ENCODE results near the gene ATP2C1.

ATP2C1 gene

GRCh38 chr3:130950124-130950523, 56.2 kb downstream of the ATP2C1 start:
- H3K4me2 ChIP-seq (ENCODE audit: low read length) = no peak overlapping the region
- H3K4me3 ChIP-seq (ENCODE audit: low read depth, low read length) = no peak overlapping the region
- no peaks in the 10 kb centered on the region for H3K27me3 ChIP-seq (ENCODE audit: control insufficient read depth, insufficient read depth, low read length)
- H2AFZ ChIP-seq = no peak overlapping the region
- no peaks in the 10 kb centered on the region for H3K36me3 ChIP-seq (ENCODE audit: control insufficient read depth, insufficient read depth, low read length)
- H3K9ac ChIP-seq = no peak overlapping the region
- H3K27ac ChIP-seq = no peak overlapping the region
- H3K79me2 ChIP-seq = no peaks in the 10 kb centered on the region
- no peaks in the 10 kb centered on the region for H3K4me1 ChIP-seq
- H3K9me3 ChIP-seq (ENCODE audit: control insufficient read depth, low read length) = no peaks in the 10 kb centered on the region
- TF ChIP-seq, protein P1, sequence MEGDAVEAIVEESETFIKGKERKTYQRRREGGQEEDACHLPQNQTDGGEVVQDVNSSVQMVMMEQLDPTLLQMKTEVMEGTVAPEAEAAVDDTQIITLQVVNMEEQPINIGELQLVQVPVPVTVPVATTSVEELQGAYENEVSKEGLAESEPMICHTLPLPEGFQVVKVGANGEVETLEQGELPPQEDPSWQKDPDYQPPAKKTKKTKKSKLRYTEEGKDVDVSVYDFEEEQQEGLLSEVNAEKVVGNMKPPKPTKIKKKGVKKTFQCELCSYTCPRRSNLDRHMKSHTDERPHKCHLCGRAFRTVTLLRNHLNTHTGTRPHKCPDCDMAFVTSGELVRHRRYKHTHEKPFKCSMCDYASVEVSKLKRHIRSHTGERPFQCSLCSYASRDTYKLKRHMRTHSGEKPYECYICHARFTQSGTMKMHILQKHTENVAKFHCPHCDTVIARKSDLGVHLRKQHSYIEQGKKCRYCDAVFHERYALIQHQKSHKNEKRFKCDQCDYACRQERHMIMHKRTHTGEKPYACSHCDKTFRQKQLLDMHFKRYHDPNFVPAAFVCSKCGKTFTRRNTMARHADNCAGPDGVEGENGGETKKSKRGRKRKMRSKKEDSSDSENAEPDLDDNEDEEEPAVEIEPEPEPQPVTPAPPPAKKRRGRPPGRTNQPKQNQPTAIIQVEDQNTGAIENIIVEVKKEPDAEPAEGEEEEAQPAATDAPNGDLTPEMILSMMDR (IDR thresholded peaks at IDR 0.05) = no peak

DNA sequence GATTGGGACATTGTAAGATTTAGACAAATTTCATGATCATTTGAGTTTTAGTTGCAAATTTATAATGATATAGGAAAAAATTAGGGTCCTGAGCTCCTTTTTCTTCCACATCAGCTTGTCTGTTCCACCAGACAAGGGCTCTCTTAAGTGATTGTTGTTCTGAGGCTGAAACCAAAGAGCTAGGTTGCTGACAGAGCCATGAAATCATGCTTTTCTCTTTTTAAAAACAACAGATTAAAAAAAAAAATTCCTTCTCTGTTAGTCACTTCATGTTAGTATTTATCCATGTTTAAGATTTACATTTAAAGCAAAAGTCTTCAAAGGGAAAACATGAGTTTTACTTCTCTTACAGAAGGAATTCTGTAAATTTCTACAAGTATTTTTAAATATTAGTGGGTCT, 56.8 kb downstream of the ATP2C1 start:
- Histone ChIP-seq H2AFZ (no peak overlapping the region), H3K9ac (no peak overlapping the region), H3K4me2 (ENCODE audit: low read length) (no peak overlapping the region), H3K79me2 (no peaks in the 10 kb centered on the region), H3K4me1 (no peaks in the 10 kb centered on the region), H3K9me3 (ENCODE audit: control insufficient read depth, low read length) (no peaks in the 10 kb centered on the region), H3K27ac (no peak overlapping the region), H3K36me3 (ENCODE audit: control insufficient read depth, insufficient read depth, low read length) (no peaks in the 10 kb centered on the region), H3K4me3 (ENCODE audit: low read depth, low read length) (no peak overlapping the region), H3K27me3 (ENCODE audit: control insufficient read depth, insufficient read depth, low read length) (no peaks in the 10 kb centered on the region)
- TF ChIP-seq, protein P1 (IDR thresholded peaks at IDR 0.05) = no peak

DNA sequence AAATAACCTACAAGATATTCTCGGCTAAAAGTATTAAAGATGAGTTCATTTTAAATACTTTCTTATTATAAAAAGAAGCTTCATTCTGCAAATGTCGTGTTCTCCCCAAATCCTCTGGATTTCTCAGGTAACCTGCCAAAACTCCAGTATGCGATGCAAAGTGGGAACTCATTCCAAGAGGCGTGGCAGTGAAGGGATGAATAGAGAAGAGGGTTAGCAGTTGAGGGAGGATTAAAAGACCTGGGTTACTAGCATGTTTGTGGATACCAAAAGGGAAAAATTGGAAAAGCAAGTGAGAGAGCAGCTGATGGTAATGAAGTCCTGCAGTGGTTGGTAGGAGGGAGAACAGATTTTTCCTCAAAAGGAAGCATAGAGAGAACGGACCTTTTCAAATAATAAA, 61.6 kb downstream of the ATP2C1 start:
- Histone ChIP-seq H2AFZ (no peak overlapping the region), H3K36me3 (ENCODE audit: control insufficient read depth, insufficient read depth, low read length) (no peaks in the 10 kb centered on the region)
- TF ChIP-seq, protein P1 (IDR thresholded peaks at IDR 0.05) = no peak

DNA sequence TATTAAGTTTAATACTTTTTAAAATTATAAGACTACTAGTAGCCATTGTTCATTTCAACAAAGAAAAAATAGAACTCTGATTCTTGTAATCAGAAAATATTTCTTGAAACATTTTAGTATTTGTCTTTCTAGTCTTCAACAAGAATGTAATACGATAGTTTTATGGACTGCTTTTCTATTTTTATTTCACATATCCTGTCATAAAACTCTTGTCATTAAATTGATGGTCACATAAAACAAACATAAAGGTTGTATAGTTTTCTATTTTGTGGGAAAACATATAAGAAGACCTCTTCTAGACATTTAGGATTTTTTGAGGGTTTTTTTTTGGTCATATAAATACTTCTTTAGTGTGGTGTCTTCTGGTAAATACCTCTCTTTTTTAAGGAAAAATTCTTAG, 62.4 kb downstream of the ATP2C1 start:
- H2AFZ ChIP-seq = no peak overlapping the region
- no peak overlapping the region for H3K9ac ChIP-seq
- H3K4me3 ChIP-seq (ENCODE audit: low read depth, low read length) = no peak overlapping the region
- H3K27me3 ChIP-seq (ENCODE audit: control insufficient read depth, insufficient read depth, low read length) = no peaks in the 10 kb centered on the region
- TF ChIP-seq, protein P1 (IDR thresholded peaks at IDR 0.05) = no peak
- H3K27ac ChIP-seq = no peak overlapping the region
- no peak overlapping the region for H3K4me2 ChIP-seq (ENCODE audit: low read length)
- H3K4me1 ChIP-seq = no peaks in the 10 kb centered on the region
- H3K9me3 ChIP-seq (ENCODE audit: control insufficient read depth, low read length) = no peaks in the 10 kb centered on the region
- no peaks in the 10 kb centered on the region for H3K36me3 ChIP-seq (ENCODE audit: control insufficient read depth, insufficient read depth, low read length)
- H3K79me2 ChIP-seq = no peaks in the 10 kb centered on the region

More for the DNA sequence above, 61.6 kb downstream of the ATP2C1 start:
- no peaks in the 10 kb centered on the region for H3K4me1 ChIP-seq
- H3K9ac ChIP-seq = no peak overlapping the region
- no peak overlapping the region for H3K4me3 ChIP-seq (ENCODE audit: low read depth, low read length)
- H3K27me3 ChIP-seq (ENCODE audit: control insufficient read depth, insufficient read depth, low read length) = no peaks in the 10 kb centered on the region
- no peak overlapping the region for H3K27ac ChIP-seq
- no peaks in the 10 kb centered on the region for H3K79me2 ChIP-seq
- no peak overlapping the region for H3K4me2 ChIP-seq (ENCODE audit: low read length)
- no peaks in the 10 kb centered on the region for H3K9me3 ChIP-seq (ENCODE audit: control insufficient read depth, low read length)

- H3K4me2 ChIP-seq (ENCODE audit: low read length) = no peak overlapping the region
- no peaks in the 10 kb centered on the region for H3K27me3 ChIP-seq (ENCODE audit: control insufficient read depth, insufficient read depth, low read length)
- H3K4me1 ChIP-seq = no peaks in the 10 kb centered on the region
- no peak overlapping the region for H3K4me3 ChIP-seq (ENCODE audit: low read depth, low read length)
- H2AFZ ChIP-seq = no peak overlapping the region
- TF ChIP-seq, protein P1 (IDR thresholded peaks at IDR 0.05) = no peak
- no peaks in the 10 kb centered on the region for H3K79me2 ChIP-seq
- no peaks in the 10 kb centered on the region for H3K36me3 ChIP-seq (ENCODE audit: control insufficient read depth, insufficient read depth, low read length)
- no peaks in the 10 kb centered on the region for H3K9me3 ChIP-seq (ENCODE audit: control insufficient read depth, low read length)
- H3K9ac ChIP-seq = no peak overlapping the region
- no peak overlapping the region for H3K27ac ChIP-seq
Measured at GRCh38 chr3:130956721-130957120, 62.8 kb downstream of the ATP2C1 start.
